IMR-90 (cell line): Measurements from ENCODE around the gene CHN2.

Experiments
- BHLHE40 ChIP-seq: fragments of 150-350 bp; IDR thresholded peaks from 2 replicates; pipeline ENCODE4 v1.6.1; 2016; ENCODE audit warnings: mild to moderate bottlenecking, low read depth, low read length
- MXI1 ChIP-seq: IDR thresholded peaks from 2 replicates; pipeline ENCODE4 v1.6.1; 2012; ENCODE audit warnings: low read depth, mild to moderate bottlenecking, low read length, moderate library complexity, borderline replicate concordance
- POLR2A ChIP-seq: IDR thresholded peaks from 2 replicates; pipeline ENCODE4 v1.6.1; 2012; ENCODE audit warnings: mild to moderate bottlenecking, low read depth, low read length
- TF ChIP-seq, protein P1 (sequence below): fragments of 150-350 bp; IDR thresholded peaks from 2 replicates; pipeline ENCODE4 v1.6.1; 2016; ENCODE audit warnings: low read depth, mild to moderate bottlenecking, low read length, moderate library complexity, borderline replicate concordance
- TF ChIP-seq, protein P2 (sequence below): conservative IDR thresholded peaks from 2 replicates; pipeline ENCODE4 v1.5.1; 2012; ENCODE audit warnings: mild to moderate bottlenecking, low read depth, low read length, improper control_type of control experiment

DNA sequence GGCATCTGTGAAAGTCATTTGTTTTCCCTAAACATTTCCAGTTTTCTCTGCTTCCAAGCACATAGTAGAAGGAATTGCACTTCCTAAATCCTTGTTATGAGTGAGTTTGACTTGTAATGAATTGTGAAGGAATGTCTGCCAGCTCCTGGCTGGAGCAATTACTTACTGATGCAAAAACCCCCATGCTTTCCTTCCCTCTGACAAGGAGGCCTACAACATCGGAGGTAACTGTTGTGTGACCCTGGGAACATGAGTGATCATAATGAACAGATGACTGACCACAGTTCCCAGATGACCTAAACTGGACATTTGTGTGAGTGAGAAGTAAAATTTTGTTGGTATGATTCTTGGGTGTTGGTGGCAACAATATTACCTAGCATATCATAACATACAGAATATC is 26.9 kb upstream of the CHN2 start:
- TF ChIP-seq POLR2A (no peak), MXI1 (no peak), BHLHE40 (no peak)
- TF ChIP-seq, protein P1, sequence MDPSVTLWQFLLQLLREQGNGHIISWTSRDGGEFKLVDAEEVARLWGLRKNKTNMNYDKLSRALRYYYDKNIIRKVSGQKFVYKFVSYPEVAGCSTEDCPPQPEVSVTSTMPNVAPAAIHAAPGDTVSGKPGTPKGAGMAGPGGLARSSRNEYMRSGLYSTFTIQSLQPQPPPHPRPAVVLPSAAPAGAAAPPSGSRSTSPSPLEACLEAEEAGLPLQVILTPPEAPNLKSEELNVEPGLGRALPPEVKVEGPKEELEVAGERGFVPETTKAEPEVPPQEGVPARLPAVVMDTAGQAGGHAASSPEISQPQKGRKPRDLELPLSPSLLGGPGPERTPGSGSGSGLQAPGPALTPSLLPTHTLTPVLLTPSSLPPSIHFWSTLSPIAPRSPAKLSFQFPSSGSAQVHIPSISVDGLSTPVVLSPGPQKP: no peak
- TF ChIP-seq, protein P2, sequence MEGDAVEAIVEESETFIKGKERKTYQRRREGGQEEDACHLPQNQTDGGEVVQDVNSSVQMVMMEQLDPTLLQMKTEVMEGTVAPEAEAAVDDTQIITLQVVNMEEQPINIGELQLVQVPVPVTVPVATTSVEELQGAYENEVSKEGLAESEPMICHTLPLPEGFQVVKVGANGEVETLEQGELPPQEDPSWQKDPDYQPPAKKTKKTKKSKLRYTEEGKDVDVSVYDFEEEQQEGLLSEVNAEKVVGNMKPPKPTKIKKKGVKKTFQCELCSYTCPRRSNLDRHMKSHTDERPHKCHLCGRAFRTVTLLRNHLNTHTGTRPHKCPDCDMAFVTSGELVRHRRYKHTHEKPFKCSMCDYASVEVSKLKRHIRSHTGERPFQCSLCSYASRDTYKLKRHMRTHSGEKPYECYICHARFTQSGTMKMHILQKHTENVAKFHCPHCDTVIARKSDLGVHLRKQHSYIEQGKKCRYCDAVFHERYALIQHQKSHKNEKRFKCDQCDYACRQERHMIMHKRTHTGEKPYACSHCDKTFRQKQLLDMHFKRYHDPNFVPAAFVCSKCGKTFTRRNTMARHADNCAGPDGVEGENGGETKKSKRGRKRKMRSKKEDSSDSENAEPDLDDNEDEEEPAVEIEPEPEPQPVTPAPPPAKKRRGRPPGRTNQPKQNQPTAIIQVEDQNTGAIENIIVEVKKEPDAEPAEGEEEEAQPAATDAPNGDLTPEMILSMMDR: no peak
